Activated CD4-positive, alpha-beta T cell treated with anti-CD3 and anti-CD28 coated beads for 4 hours (primary cell): ENCODE results near the gene TOGARAM1.

Experiments used
- DNase-seq, 2 donors: peaks; one replicate each; pipeline ENCODE4 v3.0.0-alpha.2; 2020

TOGARAM1 gene

GRCh38 chr14:45095143-45095542 is 133.2 kb downstream of the TOGARAM1 start:
- DNase-seq, result no peak

GRCh38 chr14:45096218-45096617 is 134.2 kb downstream of the TOGARAM1 start:
- no peak for DNase-seq

GRCh38 chr14:45103806-45104205 is 141.8 kb downstream of the TOGARAM1 start:
- no peak for DNase-seq

GRCh38 chr14:45104561-45104960 is 142.6 kb downstream of the TOGARAM1 start:
- DNase-seq, result no peak

GRCh38 chr14:45112896-45113781 is 151.1 kb downstream of the TOGARAM1 start:
- DNase-seq, result no peak

GRCh38 chr14:45114327-45114726 is 152.3 kb downstream of the TOGARAM1 start:
- no peak for DNase-seq

- DNase-seq, result no peak
Observed at GRCh38 chr14:45118594-45118993, 156.6 kb downstream of the TOGARAM1 start.

- DNase-seq, result no peak
Observed at GRCh38 chr14:45120096-45120495, 158.1 kb downstream of the TOGARAM1 start.

- DNase-seq, result no peak
Observed at GRCh38 chr14:45123271-45123670, 161.3 kb downstream of the TOGARAM1 start.
